GM12878 (cell line): ENCODE results near the gene PPP1R12A.

Source experiments
- CEBPB ChIP-seq, 2 experiments: fragments of 150-350 bp in 1 of 2; IDR thresholded peaks; 2 replicates each; pipeline ENCODE4 v1.6.1; 2012 to 2014; ENCODE audit warnings: low read depth in 2 of 2, low read length in 2 of 2, borderline replicate concordance in 1 of 2, inconsistent platforms in 1 of 2
- CTCF ChIP-seq, 3 experiments: IDR thresholded peaks in 2 of 3; conservative IDR thresholded peaks in 1 of 3; 2 replicates each; pipeline ENCODE4 v1.5.1; 2011; ENCODE audit warnings: low read depth in 3 of 3, low read length in 3 of 3, mild to moderate bottlenecking in 3 of 3, control low read depth in 2 of 3, moderate library complexity in 2 of 3, inconsistent platforms in 1 of 3, mixed read lengths in 1 of 3; ENCODE audit not compliant: control insufficient read depth in 2 of 3, insufficient read depth in 1 of 3; ENCODE audit errors: extremely low read depth in 1 of 3
- EZH2 ChIP-seq: IDR thresholded peaks from 2 replicates; pipeline ENCODE4 v1.6.1; 2012; ENCODE audit warnings: low read depth, mild to moderate bottlenecking, control low read depth, inconsistent platforms, low read length, borderline replicate concordance; ENCODE audit not compliant: control insufficient read depth
- HDAC6 ChIP-seq: fragments of 200-600 bp; sonication (generic); IDR thresholded peaks from one replicate; pipeline ENCODE4 v1.8.0; 2017; ENCODE audit warnings: antibody characterized with exemption; ENCODE audit not compliant: unreplicated experiment
- KAT2A ChIP-seq: conservative IDR thresholded peaks from 2 replicates; pipeline ENCODE4 v1.6.1; 2011; ENCODE audit warnings: low read depth, low read length; ENCODE audit not compliant: control insufficient read depth

- TF ChIP-seq CEBPB (IDR thresholded peaks at IDR 0.05; ENCODE audit: borderline replicate concordance in 1 of 2, low read depth in 2 of 2, low read length in 2 of 2) (no peak), KAT2A (no peak), CTCF (IDR thresholded peaks at IDR 0.05 in 2 of 3, conservative IDR thresholded peaks at IDR 0.05 in 1 of 3; ENCODE audit: control insufficient read depth in 2 of 3, extremely low read depth in 1 of 3, insufficient read depth in 1 of 3, low read depth in 3 of 3, low read length in 3 of 3) (no peak), EZH2 (no peak), HDAC6 (no peak)
Observed at GRCh38 chr12:79936670-79937069, 1.8 kb upstream of the PPP1R12A start.
